H9 (cell line): ENCODE measurements around the gene B3GALT5. TPM values are rescaled to one million over a fixed set of nuclear protein-coding genes. Genes with fewer than 3 reads are reported as not detected.

Experiments
- DNase-seq: peaks from one replicate; pipeline ENCODE4 v3.0.0-alpha.2; 2017
- H2AFZ ChIP-seq: one replicate; pipeline ENCODE4 v1.6.1; 2013; ENCODE audit warnings: mild to moderate bottlenecking, low read length, control low read depth, moderate library complexity
- H2AK5ac ChIP-seq: 2 replicates; pipeline ENCODE4 v1.6.1; 2013; ENCODE audit warnings: low read length, control low read depth, mixed read lengths; ENCODE audit not compliant: insufficient read length
- H2BK120ac ChIP-seq: one replicate; pipeline ENCODE4 v1.6.1; 2013; ENCODE audit warnings: low read depth, mild to moderate bottlenecking, low read length, control low read depth, inconsistent platforms; ENCODE audit not compliant: poor library complexity, severe bottlenecking
- H2BK12ac ChIP-seq: 2 replicates; pipeline ENCODE4 v1.6.1; 2013; ENCODE audit warnings: low read length, control low read depth, mixed read lengths, low read depth; ENCODE audit not compliant: insufficient read length
- H2BK15ac ChIP-seq: 2 replicates; pipeline ENCODE4 v1.6.1; 2013; ENCODE audit warnings: low read depth, low read length, control low read depth
- H2BK20ac ChIP-seq: one replicate; pipeline ENCODE4 v1.6.1; 2013; ENCODE audit warnings: low read depth, mild to moderate bottlenecking, low read length, control low read depth, inconsistent platforms; ENCODE audit not compliant: poor library complexity, severe bottlenecking
- H2BK5ac ChIP-seq: 2 replicates; pipeline ENCODE4 v1.6.1; 2013; ENCODE audit warnings: low read length, control low read depth, mixed read lengths; ENCODE audit not compliant: insufficient read length
- H3K14ac ChIP-seq: 2 replicates; pipeline ENCODE4 v1.6.1; 2013; ENCODE audit warnings: low read length, control low read depth; ENCODE audit not compliant: insufficient read depth
- H3K18ac ChIP-seq: 2 replicates; pipeline ENCODE4 v1.6.1; 2013; ENCODE audit warnings: low read depth, mild to moderate bottlenecking, mixed read lengths, low read length, control low read depth; ENCODE audit not compliant: insufficient read length
- H3K23ac ChIP-seq: 2 replicates; pipeline ENCODE4 v1.6.1; 2013; ENCODE audit warnings: low read length, control low read depth, mixed read lengths, low read depth; ENCODE audit not compliant: insufficient read length
- H3K23me2 ChIP-seq: 2 replicates; pipeline ENCODE4 v1.6.1; 2013; ENCODE audit warnings: low read depth, mild to moderate bottlenecking, mixed read lengths, low read length, control low read depth; ENCODE audit not compliant: insufficient read length, poor library complexity, severe bottlenecking
- H3K27ac ChIP-seq: 2 replicates; pipeline ENCODE4 v1.5.1; 2013; ENCODE audit warnings: low read length, control low read depth, mixed read lengths, low read depth; ENCODE audit not compliant: insufficient read length
- H3K27me3 ChIP-seq: 2 replicates; pipeline ENCODE4 v1.6.1; 2013; ENCODE audit warnings: low read length, control low read depth, inconsistent platforms; ENCODE audit not compliant: insufficient read depth
- H3K4ac ChIP-seq: 2 replicates; pipeline ENCODE4 v1.6.1; 2013; ENCODE audit warnings: low read depth, mild to moderate bottlenecking, control low read depth, inconsistent platforms, low read length, moderate library complexity
- H3K4me1 ChIP-seq: 2 replicates; pipeline ENCODE4 v1.6.1; 2013; ENCODE audit warnings: low read length, control low read depth, inconsistent platforms; ENCODE audit not compliant: insufficient read depth
- H3K4me2 ChIP-seq: 2 replicates; pipeline ENCODE4 v1.6.1; 2013; ENCODE audit warnings: low read length, control low read depth, mixed read lengths; ENCODE audit not compliant: insufficient read length, insufficient read depth
- H3K56ac ChIP-seq: 2 replicates; pipeline ENCODE4 v1.6.1; 2013; ENCODE audit warnings: low read depth, mild to moderate bottlenecking, mixed read lengths, low read length, control low read depth; ENCODE audit not compliant: insufficient read length
- H3K79me1 ChIP-seq: 2 replicates; pipeline ENCODE4 v1.6.1; 2013; ENCODE audit warnings: low read depth, mild to moderate bottlenecking, moderate library complexity, low read length, control low read depth, inconsistent platforms; ENCODE audit not compliant: insufficient read depth, poor library complexity, severe bottlenecking
- H3K79me2 ChIP-seq: 2 replicates; pipeline ENCODE4 v1.6.1; 2013; ENCODE audit warnings: low read length, control low read depth, inconsistent platforms; ENCODE audit not compliant: insufficient read depth
- H3K9ac ChIP-seq: 2 replicates; pipeline ENCODE4 v1.6.1; 2013; ENCODE audit warnings: low read length, control low read depth, mixed read lengths; ENCODE audit not compliant: insufficient read length; ENCODE audit errors: extremely low read depth
- H3K9me3 ChIP-seq: one replicate; pipeline ENCODE4 v1.6.1; 2013; ENCODE audit warnings: low read depth, low read length, inconsistent platforms; ENCODE audit not compliant: control insufficient read depth
- H3T11ph ChIP-seq: one replicate; pipeline ENCODE4 v1.6.1; 2013; ENCODE audit warnings: mild to moderate bottlenecking, low read length, control low read depth, inconsistent platforms
- H4K20me1 ChIP-seq: one replicate; pipeline ENCODE4 v1.6.1; 2013; ENCODE audit not compliant: control insufficient read depth, insufficient read length, insufficient read depth
- H4K5ac ChIP-seq: 2 replicates; pipeline ENCODE4 v1.6.1; 2013; ENCODE audit warnings: low read depth, mild to moderate bottlenecking, mixed read lengths, low read length, control low read depth; ENCODE audit not compliant: insufficient read length
- H4K8ac ChIP-seq: replicated peaks from 2 replicates; pipeline ENCODE4 v1.6.1; 2013; ENCODE audit warnings: low read length, control low read depth, mixed read lengths, low read depth; ENCODE audit not compliant: insufficient read length
- H4K91ac ChIP-seq: 2 replicates; pipeline ENCODE4 v1.6.1; 2013; ENCODE audit warnings: low read depth, mild to moderate bottlenecking, moderate library complexity, mixed read lengths, low read length, control low read depth; ENCODE audit not compliant: insufficient read length
- H3K27ac Mint-ChIP-seq, 3 experiments: 2 replicates in 2 of 3; 3 replicates in 1 of 3; pipeline ENCODE4 v1.8.0; 2020 to 2021; ENCODE audit warnings: mixed read lengths in 3 of 3, mild to moderate bottlenecking in 1 of 3, moderate library complexity in 1 of 3
- H3K27me3 Mint-ChIP-seq: 2 replicates; pipeline ENCODE4 v1.8.0; 2021; ENCODE audit warnings: low read depth, mild to moderate bottlenecking, moderate library complexity, mixed read lengths
- H3K36me3 Mint-ChIP-seq, 3 experiments: 2 replicates in 2 of 3; 3 replicates in 1 of 3; pipeline ENCODE4 v1.8.0; 2020 to 2021; ENCODE audit warnings: low read depth in 3 of 3, mixed read lengths in 3 of 3; ENCODE audit not compliant: insufficient read depth in 1 of 3
- H3K4me1 Mint-ChIP-seq, 2 experiments: 2 replicates each; pipeline ENCODE4 v1.8.0; 2020; ENCODE audit warnings: mixed read lengths in 2 of 2
- H3K4me3 Mint-ChIP-seq, 2 experiments: 2 replicates in 1 of 2; 3 replicates in 1 of 2; pipeline ENCODE4 v1.8.0; 2020 to 2021; ENCODE audit warnings: mild to moderate bottlenecking in 2 of 2, mixed read lengths in 2 of 2, moderate library complexity in 1 of 2
- H3K9me3 Mint-ChIP-seq, 2 experiments: 2 replicates in 1 of 2; 3 replicates in 1 of 2; pipeline ENCODE4 v1.8.0; 2020; ENCODE audit warnings: mild to moderate bottlenecking in 2 of 2, mixed read lengths in 2 of 2, moderate library complexity in 1 of 2
- CTCF ChIP-seq: fragments of 200-600 bp; sonication (generic); conservative IDR thresholded peaks from 3 replicates; pipeline ENCODE4 v1.8.0; 2021; ENCODE audit warnings: antibody characterized with exemption, mild to moderate bottlenecking
- WGBS: extraction: QIAGEN DNeasy Blood & Tissue Kit; methylation state at CpG from one replicate; pipeline ENCODE4 v1.1.7; 2013; ENCODE audit warnings: missing lambda C conversion rate, low lambda C conversion rate, mixed read lengths; ENCODE audit not compliant: insufficient read length; ENCODE audit errors: extremely low coverage; 5-methylcytosine and 5-hydroxymethylcytosine counted together
- total RNA-seq: library from RNA; stranded (reverse); gene quantifications from 2 replicates; pipeline ENCODE4 v1.2.1, GENCODE V29; 2021

B3GALT5 gene
- total RNA-seq, 1 experiment from 2014 or later, result 24.7 TPM

- Histone ChIP-seq H2AFZ (no peak overlapping the region), H2AK5ac (no peak overlapping the region), H3K14ac (no peak overlapping the region; the same call in 1 of the 2 replicates)
Observed at GRCh38 chr21:39661740-39662139, 49.0 kb downstream of the B3GALT5 start.

More at GRCh38 chr21:39661740-39662139, 49.0 kb downstream of the B3GALT5 start:
- Histone ChIP-seq H2BK5ac (no peak overlapping the region), H3K79me2 (no peaks in the 10 kb centered on the region), H4K91ac (no peak overlapping the region), H2BK20ac (no peak overlapping the region), H3T11ph (no peak overlapping the region), H3K27ac (no peak overlapping the region), H2BK12ac (no peak overlapping the region), H3K56ac (no peak overlapping the region), H2BK15ac (no peak overlapping the region), H3K9ac (no peak overlapping the region), H3K23me2 (no peaks in the 10 kb centered on the region), H4K5ac (no peak overlapping the region), H3K79me1 (peaks cover 2% of the 10 kb centered on the region), H3K4ac (no peak overlapping the region), H3K23ac (no peak overlapping the region), H3K4me1 (no peaks in the 10 kb centered on the region), H3K18ac (no peak overlapping the region), H3K9me3 (no peaks in the 10 kb centered on the region), H2BK120ac (no peak overlapping the region), H3K4me2 (no peak overlapping the region), H4K8ac (no peak overlapping the region), H4K20me1 (no peaks in the 10 kb centered on the region), H3K27me3 (no peaks in the 10 kb centered on the region)
- Mint-ChIP-seq H3K27me3 (no peaks in the 10 kb centered on the region), H3K27ac (no peak overlapping the region), H3K4me1 (peaks cover 23 to 26% of the 10 kb centered on the region in 2 experiments), H3K36me3 (peaks cover 55 to 83% (median 67%) of the 10 kb centered on the region in 3 experiments), H3K9me3 (no peaks in the 10 kb centered on the region), H3K4me3 (no peak overlapping the region)
- no CpG with 5 or more reads among the region's 9 CpGs for WGBS
- no peak for TF ChIP-seq CTCF
- no peak for DNase-seq
